DND-41 (cell line): ENCODE results near the gene TTC17.

Experiments
- ATAC-seq: fragments of 200-7000 bp; cut with Tn5 transposase; 3 replicates; pipeline ENCODE4 v1.9.1; 2021; ENCODE audit warnings: low read depth; ENCODE audit not compliant: insufficient read depth
- DNase-seq: peaks from one replicate; pipeline ENCODE4 v3.0.0-alpha.2; 2020
- H2AFZ ChIP-seq: 2 replicates; pipeline ENCODE4 v1.6.0; 2012; ENCODE audit warnings: low read depth, low read length
- H3K27ac ChIP-seq: 2 replicates; pipeline ENCODE4 v1.5.1; 2012; ENCODE audit warnings: low read length, inconsistent platforms
- H3K27me3 ChIP-seq: fragments of 200-600 bp; sonication (generic); 2 replicates; pipeline ENCODE4 v1.6.0; 2012; ENCODE audit warnings: low read length, mild to moderate bottlenecking, inconsistent platforms; ENCODE audit not compliant: insufficient read depth, poor library complexity
- H3K36me3 ChIP-seq: 2 replicates; pipeline ENCODE4 v1.5.1; 2012; ENCODE audit warnings: low read length, inconsistent platforms; ENCODE audit not compliant: insufficient read depth
- H3K4me1 ChIP-seq: 2 replicates; pipeline ENCODE4 v1.5.1; 2012; ENCODE audit warnings: mild to moderate bottlenecking, low read length; ENCODE audit not compliant: insufficient read depth
- H3K4me2 ChIP-seq: 2 replicates; pipeline ENCODE4 v1.6.0; 2012; ENCODE audit warnings: mild to moderate bottlenecking, moderate library complexity, low read length, inconsistent platforms; ENCODE audit not compliant: insufficient read depth
- H3K4me3 ChIP-seq, 2 experiments: fragments of 200-600 bp in 1 of 2; shearing (Covaris generic) in 1 of 2; 2 replicates each; pipeline ENCODE4 v1.5.1; 2012 to 2016; ENCODE audit warnings: inconsistent platforms in 2 of 2, low read length in 2 of 2, mild to moderate bottlenecking in 2 of 2, low read depth in 1 of 2, moderate library complexity in 1 of 2
- H3K79me2 ChIP-seq: 2 replicates; pipeline ENCODE4 v1.6.0; 2012; ENCODE audit warnings: low read length, inconsistent platforms; ENCODE audit not compliant: insufficient read depth
- H3K9ac ChIP-seq: 2 replicates; pipeline ENCODE4 v1.6.0; 2012; ENCODE audit warnings: low read depth, mild to moderate bottlenecking, inconsistent platforms, low read length, moderate library complexity
- H3K9me3 ChIP-seq: 2 replicates; pipeline ENCODE4 v1.5.1; 2012; ENCODE audit warnings: low read length, moderate library complexity, mild to moderate bottlenecking, inconsistent platforms; ENCODE audit not compliant: insufficient read depth, severe bottlenecking
- H4K20me1 ChIP-seq: 2 replicates; pipeline ENCODE4 v1.6.0; 2012; ENCODE audit warnings: low read length; ENCODE audit not compliant: insufficient read depth
- CTCF ChIP-seq: IDR thresholded peaks from 2 replicates; pipeline ENCODE4 v1.5.1; 2012; ENCODE audit warnings: borderline replicate concordance, low read length, moderate library complexity, mild to moderate bottlenecking; ENCODE audit not compliant: poor library complexity, severe bottlenecking; ENCODE audit errors: extremely low read depth
- EZH2 ChIP-seq: IDR thresholded peaks from 3 replicates; pipeline ENCODE4 v1.6.1; 2012; ENCODE audit warnings: borderline replicate concordance, low read depth, mild to moderate bottlenecking, moderate library complexity, low read length, inconsistent platforms; ENCODE audit not compliant: severe bottlenecking

The TTC17 gene

GRCh38 chr11:43518408-43519160, 159.9 kb downstream of the TTC17 start:
- Histone ChIP-seq H3K4me2 (no peak overlapping the region), H3K4me3 (no peak overlapping the region), H2AFZ (no peak overlapping the region), H3K9me3 (peaks cover 4% of the 10 kb centered on the region), H4K20me1 (no peaks in the 10 kb centered on the region), H3K27me3 (no peaks in the 10 kb centered on the region), H3K36me3 (no peaks in the 10 kb centered on the region), H3K79me2 (no peaks in the 10 kb centered on the region), H3K4me1 (no peaks in the 10 kb centered on the region), H3K9ac (no peak overlapping the region), H3K27ac (no peak overlapping the region)
- TF ChIP-seq CTCF, result no peak
- no peak for ATAC-seq
- DNase-seq, result no peak

- DNase-seq (no peak), ATAC-seq (no peak)
- Histone ChIP-seq H3K9me3 (peaks cover 4% of the 10 kb centered on the region), H3K79me2 (no peaks in the 10 kb centered on the region), H3K27me3 (no peaks in the 10 kb centered on the region), H3K36me3 (no peaks in the 10 kb centered on the region), H3K4me1 (no peaks in the 10 kb centered on the region), H3K9ac (no peak overlapping the region), H3K27ac (no peak overlapping the region), H3K4me3 (no peak overlapping the region), H2AFZ (no peak overlapping the region), H4K20me1 (no peaks in the 10 kb centered on the region), H3K4me2 (no peak overlapping the region)
- TF ChIP-seq EZH2 (no peak), CTCF (no peak)
Observed at GRCh38 chr11:43521471-43521870, 162.8 kb downstream of the TTC17 start.

GRCh38 chr11:43523632-43524031, 164.9 kb downstream of the TTC17 start:
- Histone ChIP-seq H4K20me1 (no peaks in the 10 kb centered on the region), H3K4me2 (no peak overlapping the region), H2AFZ (no peak overlapping the region), H3K4me1 (no peaks in the 10 kb centered on the region), H3K79me2 (no peaks in the 10 kb centered on the region), H3K4me3 (no peak overlapping the region), H3K27me3 (no peaks in the 10 kb centered on the region), H3K9ac (no peak overlapping the region), H3K9me3 (peaks cover 4% of the 10 kb centered on the region), H3K27ac (no peak overlapping the region), H3K36me3 (no peaks in the 10 kb centered on the region)
- no peak for ATAC-seq
- no peak for DNase-seq
- TF ChIP-seq EZH2 (no peak), CTCF (no peak)
